GM04503 (cell line): ENCODE results near the gene PLEKHA8.

Experiments used
- DNase-seq: peaks from one replicate; pipeline ENCODE4 v3.0.0-alpha.2; 2012; ENCODE audit warnings: low read depth

PLEKHA8 gene

DNA sequence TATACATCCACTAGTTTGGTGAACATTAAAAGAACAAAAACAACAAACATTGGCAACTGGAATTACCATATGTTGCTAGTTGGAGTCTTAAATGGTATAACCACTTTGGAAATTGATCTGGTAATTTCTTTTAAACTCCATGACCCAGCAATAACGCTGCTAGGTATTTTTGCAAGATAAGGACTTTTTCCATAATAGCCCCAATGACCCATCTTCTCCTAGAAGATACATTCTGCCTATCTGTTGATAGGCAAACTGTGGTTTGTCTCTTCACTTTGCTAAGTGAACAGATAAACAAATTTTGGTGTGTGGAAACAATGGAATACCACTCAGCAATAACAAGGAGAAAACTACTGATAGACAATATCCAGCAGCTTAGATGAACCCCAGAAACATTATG lies 75.9 kb downstream of the PLEKHA8 start:
- no peak for DNase-seq

DNA sequence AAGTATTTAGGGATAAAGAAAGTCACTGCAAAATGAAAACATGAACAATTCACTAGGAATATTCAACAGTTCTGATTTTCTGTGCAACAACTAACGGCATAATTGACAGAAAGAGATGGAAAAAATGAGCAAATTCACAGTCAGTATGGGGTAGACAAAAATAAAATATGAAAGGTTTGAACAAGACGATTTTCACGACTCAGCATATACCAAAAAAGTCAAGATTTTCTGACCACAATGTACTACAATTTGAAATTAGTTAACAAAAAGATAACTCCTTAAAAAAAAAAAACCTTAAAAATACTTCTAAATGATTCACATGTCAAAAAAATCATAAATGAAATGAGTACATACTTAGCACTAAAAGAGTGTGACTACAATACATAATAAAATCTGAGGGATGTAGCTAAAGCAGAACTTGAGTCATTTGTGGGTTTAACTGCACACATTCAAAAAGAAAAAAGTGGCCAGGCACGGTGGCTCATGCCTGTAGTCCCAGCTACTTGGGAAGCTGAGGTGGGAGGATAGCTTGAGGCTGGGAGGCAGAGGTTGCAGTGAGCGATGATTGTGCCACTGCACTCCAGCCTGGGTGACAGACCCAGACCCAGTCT lies 84.0 kb downstream of the PLEKHA8 start:
- DNase-seq, result no peak

DNA sequence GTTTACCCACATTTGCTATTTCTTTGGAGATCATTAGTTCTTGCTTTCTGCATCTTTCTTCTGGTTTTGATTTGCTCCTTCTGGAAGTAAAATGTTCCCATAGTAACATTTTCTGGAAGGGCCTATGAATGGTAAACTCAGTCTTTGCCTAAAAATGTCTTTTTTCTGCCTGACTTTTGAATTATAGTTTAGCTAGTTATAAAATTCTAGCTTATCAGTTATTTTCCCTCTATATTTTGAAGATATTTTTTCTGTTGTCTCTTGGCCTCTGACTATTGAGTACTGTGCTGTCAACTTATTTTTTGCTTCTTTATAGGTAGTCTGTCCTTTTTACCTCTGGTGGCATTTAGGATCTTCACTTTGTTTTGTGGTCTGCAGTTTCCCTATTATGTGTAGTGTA lies 84.9 kb downstream of the PLEKHA8 start:
- DNase-seq, result no peak

DNA sequence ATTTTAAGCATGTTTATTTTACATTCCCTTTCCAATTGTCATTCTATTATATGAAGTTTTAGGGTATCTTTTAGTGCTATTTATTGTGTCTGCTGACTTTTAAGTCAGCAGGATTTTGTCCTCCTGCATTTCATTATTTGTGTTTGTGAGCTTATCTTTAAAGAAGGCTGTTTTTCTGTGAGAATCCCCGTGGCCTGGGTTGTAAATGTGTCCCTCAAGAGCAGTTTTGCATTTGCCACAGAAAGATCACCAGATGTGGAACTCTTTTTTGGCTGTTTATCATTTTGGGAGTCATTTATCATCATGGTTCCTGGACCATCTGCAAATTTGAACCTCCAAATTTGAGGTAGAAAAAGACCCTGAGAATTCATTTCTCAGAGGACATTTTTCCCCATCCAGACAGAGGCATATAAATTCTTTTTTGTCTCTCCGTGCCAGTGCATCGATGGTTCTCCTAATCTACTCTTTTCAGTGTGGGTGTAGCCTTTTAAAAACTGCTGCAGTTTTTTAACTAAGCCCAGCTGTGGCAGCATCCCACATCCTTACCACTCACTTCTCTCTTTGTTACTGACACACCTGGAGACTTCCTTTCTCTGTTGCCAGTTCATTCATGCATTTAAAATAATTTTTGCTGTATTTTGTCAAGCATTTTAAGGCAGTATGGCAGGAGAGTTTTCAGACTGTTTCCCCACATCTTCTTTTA lies 86.5 kb downstream of the PLEKHA8 start:
- no peak for DNase-seq

DNA sequence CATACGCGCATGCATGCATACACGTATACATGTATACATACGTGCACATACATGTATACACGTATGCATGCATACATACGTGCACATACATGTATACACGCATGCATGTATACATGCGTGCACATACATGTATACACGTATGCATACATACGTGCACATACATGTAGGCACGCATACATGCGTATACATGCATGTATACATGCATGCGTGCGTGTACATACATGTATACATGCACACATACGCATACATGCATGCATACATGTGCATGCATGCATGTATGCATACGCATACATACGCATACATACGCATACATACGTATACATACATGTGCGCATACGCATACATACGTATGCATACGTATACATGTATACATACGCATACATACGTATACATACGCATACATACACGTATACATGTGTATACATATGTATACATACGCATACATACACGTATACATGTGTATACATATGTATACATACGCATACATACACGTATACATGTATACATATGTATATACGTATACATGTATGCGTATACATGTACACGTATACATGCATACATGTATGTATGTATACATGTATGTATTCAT lies 87.6 kb downstream of the PLEKHA8 start:
- DNase-seq, result no peak

DNA sequence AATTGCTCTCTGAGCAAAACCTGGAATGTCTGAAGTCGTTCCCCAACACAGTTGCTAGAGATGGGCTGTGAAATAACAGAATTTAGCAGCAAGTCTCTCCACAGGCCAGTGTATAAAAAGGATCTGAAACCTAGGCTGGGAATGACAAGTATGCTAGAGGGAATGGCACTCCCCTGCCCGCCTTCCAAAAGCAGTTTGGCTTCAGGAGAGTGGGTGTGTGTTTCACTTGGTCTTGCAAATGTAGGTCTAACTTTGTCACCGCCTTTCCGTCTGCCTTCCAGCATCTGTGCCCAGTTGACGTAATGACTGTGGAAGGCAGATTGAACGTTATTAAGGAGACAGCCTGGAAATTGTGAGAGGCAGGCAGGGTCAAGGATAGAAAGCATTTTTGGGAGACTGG lies 88.6 kb downstream of the PLEKHA8 start:
- DNase-seq, result peak; percentile 68

DNA sequence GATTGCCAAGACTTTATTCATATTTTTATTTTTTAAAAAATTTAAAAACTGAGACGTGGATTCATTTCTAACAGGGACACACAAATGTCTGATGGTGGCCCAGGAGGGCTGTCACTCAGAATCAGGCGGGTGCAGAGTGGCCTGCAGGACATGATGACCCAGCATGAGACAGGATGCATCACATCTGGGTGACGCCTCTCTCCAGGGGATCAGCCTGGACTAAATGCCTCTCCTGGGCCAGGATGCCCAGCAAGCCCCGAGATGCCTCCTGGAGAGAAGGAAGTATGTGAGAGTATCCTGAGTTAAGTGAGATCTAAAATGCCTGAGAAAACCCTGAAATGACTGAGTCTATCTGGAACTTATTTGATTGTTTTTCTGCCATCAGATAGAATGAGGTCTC lies 89.7 kb downstream of the PLEKHA8 start:
- DNase-seq, result no peak

DNA sequence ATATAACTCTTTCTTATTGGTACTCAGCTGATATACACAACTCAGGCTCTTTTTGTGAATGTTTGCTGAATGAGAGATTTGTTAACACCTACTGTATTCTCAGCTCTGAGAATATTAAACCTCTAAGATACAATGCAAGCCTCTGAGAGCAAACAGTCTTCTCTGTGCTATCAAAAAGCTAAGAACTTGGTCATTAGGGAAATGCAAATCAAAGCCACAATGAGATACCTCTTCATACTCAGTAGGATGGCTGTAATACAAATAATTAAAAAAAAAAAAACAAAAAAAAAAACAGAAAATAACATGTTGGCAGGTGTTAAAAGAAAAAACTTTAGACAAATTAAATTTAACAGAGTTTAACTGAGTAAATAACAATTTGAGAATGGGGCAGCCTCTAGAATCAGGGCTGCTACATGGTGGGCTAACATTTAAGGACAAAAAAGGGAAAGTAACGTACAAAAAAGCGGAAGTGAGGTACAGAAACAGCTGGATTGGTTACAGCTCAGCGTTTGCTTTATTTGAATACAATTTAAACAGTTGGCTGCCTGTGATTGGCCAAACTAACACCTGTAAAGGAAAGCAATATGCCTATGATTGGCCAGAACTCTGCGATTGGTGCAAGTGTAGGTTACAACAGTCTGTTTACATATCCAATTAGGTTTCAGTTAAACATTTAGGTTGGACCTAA lies 91.8 kb downstream of the PLEKHA8 start:
- no peak for DNase-seq

DNA sequence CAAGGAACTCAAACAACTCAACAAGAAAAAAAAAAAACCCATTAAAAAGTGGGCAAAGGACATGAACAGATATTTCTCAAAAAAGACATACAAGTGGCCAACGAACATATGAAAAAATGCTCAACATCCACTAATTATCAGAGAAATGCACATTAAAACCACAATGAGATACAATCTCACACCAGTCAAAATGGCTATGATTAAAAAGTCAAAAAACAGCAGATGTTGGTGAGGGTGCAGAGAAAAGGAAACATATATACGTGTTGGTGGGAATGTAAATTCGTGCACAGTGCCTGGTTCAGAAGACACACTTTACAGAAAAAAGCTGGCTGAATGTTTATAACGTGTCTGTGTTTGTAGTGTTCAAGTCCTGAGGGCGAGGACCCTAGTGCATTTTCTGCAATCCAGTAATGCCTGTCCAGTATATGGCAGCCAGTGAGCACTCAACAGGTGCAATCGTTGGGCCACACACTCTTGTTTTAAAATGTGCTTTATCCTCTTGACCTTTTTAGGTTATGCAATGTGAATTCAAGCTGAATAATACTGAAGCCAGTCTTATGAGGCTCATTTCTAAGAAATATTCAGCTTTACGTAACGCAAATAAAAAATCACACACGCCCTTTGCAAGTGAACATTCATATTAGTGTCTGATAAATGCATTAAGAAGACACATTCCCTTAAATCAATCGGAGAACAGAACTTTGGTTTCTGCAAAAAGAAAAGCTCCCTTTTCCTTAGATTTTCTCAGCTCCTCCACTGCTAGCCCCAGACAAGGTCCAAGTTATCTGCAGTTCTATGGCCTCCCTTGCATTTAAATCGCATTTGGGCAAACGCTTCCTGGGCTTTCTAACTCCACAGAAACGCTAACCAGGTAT lies 105.8 kb downstream of the PLEKHA8 start:
- DNase-seq, result no peak

DNA sequence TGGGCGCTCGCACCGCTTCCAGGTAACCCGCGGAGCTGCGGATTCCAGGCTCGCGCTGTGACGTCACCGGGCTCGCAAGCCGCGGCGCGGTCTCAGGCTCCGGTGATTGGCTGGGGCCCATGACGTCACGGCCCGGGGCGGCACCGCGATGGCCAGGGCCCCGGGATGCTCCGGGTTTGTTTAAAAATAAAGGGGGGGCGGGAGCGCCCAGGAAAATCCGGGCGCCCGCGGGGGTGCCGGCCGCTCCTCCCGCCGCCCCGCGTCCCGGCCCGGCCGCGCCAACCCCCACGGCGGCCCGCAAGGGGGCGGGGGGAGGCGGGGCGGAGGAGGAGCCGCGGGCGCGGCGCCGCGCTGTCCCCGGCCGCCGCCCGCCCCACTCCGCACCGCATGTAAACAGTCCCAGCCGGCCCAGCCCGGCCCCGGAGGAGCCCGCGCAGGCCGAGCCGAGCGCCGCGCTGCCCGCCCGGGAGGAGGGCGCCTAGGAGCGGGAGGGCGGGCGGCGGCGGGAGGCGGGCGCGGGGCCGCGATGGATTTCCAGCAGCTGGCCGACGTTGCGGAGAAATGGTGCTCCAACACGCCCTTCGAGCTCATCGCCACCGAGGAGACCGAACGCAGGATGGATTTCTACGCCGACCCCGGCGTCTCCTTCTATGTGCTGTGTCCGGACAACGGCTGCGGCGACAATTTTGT lies 106.5 kb downstream of the PLEKHA8 start, which contains the start of gene MTURN:
Gene MTURN (plus strand): TSS at position 376 of the 690 bp plus-strand sequence. CDS start 151 bp downstream, at position 527.
- no peak for DNase-seq

DNA sequence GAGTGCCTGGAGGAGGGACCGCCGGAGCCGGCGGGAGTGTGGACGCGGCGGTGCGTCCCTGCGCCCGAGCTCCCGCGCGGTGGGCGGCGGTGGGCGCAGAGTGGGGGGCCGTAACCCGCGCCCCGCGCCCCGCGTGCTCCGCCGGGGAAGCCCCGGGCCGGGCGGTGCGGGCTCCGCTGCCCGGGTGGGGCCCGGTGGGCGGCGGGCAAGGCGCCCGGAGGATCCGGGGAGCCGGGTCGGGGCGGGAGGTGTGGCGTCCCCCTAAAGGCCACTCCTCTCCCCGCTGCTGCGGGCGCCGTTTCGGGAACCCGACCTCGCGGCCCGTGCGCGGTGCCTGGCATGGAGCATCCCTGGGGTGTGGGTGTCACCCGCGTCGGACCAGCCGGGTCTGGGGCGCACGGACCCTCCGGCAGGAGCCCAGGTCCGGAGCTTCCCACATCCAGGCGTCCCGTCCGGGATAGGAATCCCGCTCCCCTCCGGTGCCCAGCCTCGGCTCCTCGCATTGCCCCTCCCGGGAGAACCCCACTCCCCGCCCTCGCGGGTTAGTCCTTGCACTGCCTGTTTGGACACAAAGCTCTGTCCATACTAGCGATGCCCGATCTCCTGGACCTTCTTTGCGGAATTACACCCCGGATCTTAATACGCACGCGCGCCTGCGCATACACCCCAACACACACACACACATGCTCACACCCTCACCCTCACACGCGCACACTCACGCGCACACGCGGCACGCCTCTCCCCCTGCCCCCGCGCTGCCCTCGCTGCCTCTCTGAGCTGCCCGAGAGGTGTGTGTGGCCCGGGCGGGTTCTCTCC lies 107.3 kb downstream of the PLEKHA8 start:
- DNase-seq, result no peak

DNA sequence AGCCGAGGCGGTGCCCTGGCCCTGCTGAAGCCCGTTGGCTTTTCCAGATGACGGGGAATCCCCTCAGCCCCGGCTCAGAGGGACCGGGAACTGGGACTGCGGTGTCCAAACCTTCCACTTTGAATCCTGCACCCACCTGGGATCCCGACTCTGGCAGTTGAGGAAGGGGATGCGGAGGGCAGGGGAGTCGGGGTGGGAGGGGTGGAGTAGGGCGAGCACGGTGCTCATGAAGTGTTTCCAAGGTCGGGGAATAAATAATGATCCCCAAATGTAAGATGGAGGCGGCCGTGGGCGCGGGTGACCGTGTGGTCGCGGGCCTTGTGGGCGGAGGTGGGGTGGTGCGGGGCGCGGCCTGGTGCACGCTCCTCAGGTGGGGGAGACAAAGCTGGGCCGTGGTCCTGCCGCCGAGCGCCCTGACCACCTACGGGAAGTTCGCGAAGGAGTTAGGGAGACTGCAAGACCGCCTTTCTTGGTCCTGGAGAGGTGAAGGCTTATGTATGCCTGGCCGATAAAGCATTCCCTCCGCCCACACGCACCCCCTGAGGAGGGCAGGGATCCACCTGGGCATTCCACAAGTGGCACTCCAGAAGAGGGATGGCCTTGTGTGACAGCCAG lies 108.0 kb downstream of the PLEKHA8 start:
- no peak for DNase-seq

DNA sequence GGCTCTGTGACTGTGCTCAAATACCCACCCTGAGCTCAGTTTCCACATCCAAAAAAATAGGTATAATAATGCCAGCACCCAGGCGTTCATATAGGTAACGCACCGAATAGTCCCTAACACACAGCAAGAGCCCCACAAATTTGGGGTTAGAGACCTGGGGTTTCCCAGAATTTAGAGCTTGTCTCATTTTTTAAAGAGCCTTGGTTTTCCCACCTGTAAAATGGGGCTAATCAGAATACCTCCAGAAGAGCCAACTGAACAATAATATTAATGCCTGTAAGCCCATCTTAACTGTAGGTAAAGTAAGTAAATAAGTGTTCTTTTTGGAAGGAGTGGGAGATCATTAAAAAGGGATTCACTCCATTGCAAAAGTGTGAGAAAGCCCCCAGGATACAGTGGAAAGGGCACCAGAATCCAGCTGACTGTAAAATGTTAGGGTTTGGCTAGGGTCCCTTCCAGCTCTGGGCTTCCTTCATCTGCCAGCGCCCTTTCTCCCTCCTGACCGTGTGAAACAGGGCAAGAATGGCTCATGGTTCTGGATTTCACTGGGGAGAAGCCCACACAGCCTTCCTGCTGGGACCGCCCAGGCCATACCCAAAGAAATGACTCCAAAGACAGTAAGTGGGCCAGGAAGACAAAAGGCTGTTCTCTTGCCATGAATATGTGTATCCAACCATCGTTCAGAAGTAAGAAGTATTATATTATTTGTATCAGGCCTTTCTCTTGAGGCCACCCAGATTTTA lies 108.7 kb downstream of the PLEKHA8 start:
- DNase-seq, result no peak

DNA sequence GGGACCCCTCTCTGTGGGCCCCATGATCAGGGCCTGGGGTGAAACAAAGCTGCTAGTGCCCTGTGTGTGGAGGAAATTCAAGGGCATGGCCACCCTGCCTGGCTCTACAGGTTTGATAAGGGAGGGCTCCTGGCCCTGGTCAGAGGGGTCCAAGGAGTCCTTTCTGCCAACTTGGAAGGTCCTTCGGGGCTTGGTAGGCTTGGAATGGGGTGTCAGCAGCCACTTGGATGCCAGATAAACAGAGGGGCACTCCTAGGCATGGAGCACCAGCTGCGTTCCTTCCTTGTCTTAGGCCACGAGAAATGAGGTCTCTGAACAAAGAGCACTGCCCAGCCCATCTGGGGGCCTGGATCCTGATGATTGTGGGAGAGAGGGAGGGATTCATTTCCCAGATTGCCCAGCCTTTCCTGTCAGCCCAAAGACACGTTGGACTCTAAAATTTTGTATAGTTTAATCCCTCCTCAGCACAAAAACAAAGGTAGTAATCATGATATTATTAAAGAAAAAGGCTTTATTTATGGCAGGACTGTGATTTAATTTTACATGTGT lies 111.7 kb downstream of the PLEKHA8 start:
- no peak for DNase-seq

DNA sequence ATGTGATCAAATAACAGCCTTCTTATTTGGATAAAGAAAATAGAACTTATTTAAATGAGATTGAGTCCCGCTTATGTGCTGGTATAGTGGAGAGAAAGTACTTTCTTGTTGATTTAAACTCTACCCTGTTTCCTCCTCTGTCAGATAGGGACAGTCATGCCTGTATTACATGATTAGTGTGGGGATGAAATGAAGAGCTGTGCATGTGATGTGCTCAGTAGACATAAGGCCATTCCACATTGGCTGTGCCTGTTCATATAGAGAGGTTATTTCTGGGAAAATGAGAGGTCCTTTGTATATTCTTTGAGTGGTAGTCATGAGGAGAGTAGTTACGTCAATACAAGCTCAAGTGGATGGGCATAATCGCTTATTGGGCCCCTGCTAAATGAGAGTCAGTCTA lies 112.2 kb downstream of the PLEKHA8 start:
- no peak for DNase-seq

DNA sequence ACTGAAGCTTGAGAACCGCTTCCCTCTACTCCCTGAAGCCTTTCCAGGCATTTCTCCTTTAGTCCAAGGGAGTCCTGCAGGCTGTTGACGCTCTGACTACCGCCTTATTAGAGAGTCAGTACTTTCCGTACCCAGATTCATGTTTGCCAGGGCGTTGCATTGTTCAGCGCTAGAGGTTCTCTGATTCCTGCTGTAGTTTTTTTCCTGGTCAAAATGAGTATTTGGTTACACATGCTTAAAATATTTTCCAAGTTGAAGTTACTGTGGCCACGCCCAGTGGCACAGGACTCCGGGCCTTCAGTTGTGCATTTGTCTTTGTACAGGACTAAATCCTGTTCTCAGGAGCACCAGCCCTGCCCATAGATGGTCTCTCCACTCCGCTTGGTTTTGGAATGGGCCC lies 114.5 kb downstream of the PLEKHA8 start:
- DNase-seq, result peak; percentile 66

DNA sequence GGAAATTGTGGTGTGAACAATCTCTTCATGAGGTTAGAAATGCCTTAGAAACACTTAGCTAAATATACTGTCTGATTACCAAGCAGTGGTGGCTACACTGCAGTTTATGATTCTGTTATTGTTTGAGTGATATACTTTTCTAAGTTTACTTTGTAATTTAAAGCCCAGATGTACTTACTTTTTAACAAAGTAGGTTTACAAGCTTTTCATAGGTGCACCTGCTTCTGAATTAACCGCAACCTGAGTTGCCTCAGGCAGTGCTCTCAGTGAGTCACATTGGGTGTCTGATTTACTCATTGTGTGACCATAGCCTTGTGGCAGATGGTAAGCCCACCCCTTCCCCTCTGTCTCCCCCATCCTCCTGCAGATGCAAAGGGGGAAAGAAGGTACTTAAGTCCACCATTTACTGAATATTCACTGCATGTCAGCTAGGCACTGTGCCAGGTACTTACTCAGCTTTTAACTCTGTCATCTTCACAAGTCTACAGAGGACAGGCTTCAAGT lies 115.6 kb downstream of the PLEKHA8 start:
- no peak for DNase-seq

DNA sequence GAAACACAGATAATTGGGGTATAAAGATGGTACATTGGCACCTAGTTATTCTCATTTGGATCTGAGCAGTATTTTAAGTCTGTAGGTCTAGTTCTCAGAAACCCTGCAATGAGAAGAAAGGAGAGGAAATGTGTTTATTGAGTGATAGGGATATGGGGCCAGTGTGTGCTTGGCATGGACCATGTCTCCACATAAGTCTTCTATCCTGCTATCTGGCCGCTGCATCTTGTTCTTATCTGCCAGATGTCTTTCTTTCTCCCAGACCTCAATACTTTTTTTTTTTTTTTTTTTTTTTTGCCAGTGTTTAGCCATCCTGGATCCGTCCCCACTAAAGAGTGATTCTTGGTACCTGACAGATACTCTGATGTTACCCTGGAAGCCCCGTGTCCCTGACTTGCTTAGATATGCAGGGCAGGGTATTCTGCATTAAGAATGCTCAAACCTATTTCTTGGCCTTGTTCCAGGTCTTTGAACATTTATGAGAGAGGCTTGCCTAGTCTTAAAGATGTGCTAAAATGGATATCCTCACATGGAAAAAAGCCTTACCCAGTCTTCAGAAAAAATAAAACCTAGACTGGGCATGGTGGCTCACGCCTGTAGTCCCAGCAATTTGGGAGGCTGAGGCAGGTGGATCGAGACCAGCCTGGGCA lies 116.6 kb downstream of the PLEKHA8 start:
- DNase-seq, result no peak
